GM21447 (cell line): Measurements from ENCODE around the gene LTO1.
A peak's percentile ranks its signal among the peaks of the same experiment; 100 is the strongest.

Experiments used
- ATAC-seq: cut with Tn5 transposase; IDR thresholded peaks from one replicate; pipeline ENCODE4 v1.9.1; 2021; ENCODE audit not compliant: unreplicated experiment

Gene LTO1, protein sequence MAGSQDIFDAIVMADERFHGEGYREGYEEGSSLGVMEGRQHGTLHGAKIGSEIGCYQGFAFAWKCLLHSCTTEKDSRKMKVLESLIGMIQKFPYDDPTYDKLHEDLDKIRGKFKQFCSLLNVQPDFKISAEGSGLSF

GRCh38 chr11:69674886-69675714 lies at the start of gene LTO1:
LTO1 (minus strand) TSS chr11:69675353; CDS start chr11:69675239, 114 bp downstream.
- peak; percentile 76 for ATAC-seq

DNA sequence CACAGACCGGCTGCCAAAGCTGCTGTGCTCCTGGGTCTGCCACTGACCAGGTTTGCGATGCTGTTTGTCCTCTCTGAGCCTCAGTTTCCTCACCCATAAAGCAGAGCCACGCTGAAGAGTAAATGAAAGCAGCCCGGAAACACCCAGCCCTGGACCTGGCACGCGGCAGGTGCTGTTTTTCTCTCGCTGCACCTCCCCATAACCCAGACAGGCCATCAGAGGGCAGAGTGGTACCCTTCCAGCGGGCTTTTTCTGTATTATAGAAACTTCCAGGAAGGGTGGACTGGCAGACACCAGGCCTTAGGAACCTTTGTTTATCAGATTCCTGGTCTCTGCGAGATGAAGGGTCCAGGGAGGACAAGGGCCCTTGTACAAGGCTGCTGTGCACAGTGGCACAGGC lies 46.6 kb upstream of the LTO1 start:
- no peak for ATAC-seq

- no peak for ATAC-seq
Measured at GRCh38 chr11:69721106-69721505, 46.0 kb upstream of the LTO1 start.

GRCh38 chr11:69718912-69719311 lies 43.8 kb upstream of the LTO1 start:
- no peak for ATAC-seq

- ATAC-seq: no peak
Measured at GRCh38 chr11:69718147-69718546, 43.0 kb upstream of the LTO1 start.

DNA sequence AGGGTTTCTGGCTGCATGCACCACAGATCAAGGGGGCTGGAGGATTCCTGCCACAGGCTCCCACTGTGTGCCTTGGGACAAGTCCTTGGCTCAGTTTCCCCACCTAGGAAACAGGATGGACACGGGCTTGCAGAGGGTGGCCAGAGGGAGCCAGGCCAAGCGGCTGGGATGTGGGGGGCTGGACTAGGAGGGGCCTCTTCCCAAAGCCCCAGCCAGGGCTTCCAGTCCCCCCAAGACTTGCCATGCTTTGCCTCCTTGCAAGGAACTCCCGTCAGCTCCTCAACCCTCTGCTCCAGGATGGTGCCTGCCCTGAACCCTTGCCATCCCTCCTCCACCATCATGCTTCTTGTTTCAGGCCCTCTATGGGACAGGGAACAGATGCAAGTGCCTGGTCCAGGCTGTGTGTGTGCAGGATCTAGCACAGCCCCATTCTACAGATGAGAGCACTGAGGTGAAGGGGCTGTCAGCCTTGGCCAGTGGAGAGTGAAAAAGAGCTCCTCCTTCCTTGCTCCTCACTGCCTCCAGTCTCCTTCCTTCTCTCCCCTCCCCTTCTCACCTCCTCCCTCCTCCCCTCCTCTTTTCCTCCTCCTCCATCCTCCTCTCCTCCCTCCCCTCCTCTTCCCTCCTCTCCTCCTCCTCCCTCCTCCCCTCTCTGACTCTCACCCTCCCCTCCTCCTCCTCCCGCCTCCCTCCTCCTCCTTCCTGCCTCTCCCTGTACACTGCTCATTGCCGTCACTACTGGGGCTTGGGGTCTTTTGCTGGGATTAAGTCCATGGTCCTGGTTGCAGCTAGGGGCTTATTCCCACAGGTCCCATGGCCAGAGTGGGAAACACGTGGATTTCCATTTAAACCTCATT lies 42.0 kb upstream of the LTO1 start:
- no peak for ATAC-seq

DNA sequence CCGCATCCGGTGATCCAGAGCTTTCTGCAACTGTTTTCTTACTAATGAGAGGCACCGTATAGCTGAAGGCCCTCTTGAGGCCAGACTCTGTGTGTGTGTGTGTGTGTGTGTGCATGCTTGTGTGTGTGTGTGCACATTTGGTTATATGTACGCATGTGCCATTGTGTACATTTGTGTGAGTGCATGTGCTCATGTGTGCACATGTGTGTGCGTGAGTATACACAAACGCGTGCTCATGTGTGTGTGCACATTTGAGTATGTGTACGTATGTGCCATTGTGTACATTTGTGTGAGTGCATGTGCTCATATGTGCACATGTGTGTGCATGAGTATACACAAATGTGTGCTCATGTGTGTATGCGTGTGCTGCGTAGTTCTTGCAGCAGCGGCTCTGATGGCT lies 40.9 kb upstream of the LTO1 start:
- no peak for ATAC-seq

DNA sequence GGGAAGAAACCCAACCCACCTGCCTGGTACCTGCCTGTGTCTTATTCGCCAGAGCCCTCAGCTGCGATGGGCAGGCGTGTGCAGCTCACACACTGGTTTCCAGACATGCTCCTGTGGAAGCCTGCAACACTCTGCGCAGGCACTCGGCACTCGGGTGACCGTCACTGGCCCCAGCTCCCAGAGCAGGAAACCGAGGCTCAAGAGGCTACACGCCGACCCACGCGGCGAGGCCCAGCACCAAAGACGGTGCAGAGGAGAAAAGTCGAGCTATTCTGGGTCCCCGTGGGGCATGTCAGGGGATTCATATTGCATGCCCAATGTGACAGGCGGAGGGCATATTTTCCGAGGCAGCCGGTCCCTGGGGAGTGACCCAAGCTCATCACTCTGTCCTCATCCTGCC lies 40.3 kb upstream of the LTO1 start:
- no peak for ATAC-seq

GRCh38 chr11:69711822-69712801 lies 37.0 kb upstream of the LTO1 start:
- ATAC-seq: no peak

DNA sequence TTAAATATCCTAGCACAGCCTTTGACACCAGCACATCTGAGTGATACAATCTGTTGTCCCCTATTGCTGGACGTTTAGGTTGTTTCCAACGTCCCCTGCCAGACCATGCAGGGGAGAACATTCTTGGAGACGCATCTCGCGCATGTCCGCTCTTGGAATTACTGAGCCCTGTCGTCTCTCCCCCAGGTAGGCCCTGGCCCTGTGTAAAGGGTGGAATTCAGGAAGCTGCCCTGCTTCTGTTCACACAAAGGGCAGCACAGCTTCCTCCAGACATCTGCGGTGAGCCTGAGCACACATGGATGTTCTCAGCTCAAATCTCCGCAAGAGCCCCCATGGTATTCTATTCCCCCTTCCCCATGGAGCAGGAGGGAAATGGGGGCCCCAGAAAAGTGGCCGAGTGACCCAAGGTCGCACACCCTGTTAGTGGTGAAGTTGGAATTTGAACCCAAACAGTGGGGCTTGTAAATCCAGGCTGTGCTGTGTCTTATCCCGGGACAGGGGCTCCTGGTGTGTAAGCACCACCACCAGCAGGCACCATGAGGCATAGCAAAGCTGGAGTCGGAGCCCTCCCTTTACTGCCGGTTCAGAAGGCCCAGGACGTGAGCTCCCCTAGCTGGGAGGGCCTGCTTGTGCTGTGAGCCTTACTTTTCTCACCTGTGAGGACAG lies 33.7 kb upstream of the LTO1 start:
- ATAC-seq: no peak

GRCh38 chr11:69707176-69707575 lies 32.0 kb upstream of the LTO1 start:
- ATAC-seq: no peak

- ATAC-seq: no peak
Measured at GRCh38 chr11:69705901-69706787, 31.0 kb upstream of the LTO1 start.

DNA sequence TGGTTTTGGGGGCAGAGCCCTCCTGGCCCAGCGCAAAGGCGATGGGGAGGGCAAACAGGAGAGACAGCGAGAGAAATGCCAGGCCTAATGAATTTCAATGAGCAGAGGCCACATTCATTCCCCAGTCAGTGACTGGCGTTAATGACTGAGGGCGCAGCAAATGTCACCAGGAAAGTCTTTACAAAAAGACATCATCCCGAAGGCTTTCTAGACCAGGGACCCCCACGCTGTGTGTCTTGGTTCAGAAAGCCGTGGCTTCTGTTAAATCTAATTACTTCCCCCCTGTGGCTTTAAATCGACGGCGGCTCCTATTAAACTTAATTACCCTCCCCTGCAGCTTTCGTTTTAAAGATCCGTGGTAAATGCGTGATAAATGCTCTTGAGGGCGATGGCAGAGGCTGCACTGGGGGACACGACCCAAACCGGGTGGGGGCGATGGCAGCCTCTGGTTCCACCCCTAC lies 30.2 kb upstream of the LTO1 start:
- ATAC-seq: no peak

- ATAC-seq: no peak
Measured at GRCh38 chr11:69704508-69705253, 29.5 kb upstream of the LTO1 start.

DNA sequence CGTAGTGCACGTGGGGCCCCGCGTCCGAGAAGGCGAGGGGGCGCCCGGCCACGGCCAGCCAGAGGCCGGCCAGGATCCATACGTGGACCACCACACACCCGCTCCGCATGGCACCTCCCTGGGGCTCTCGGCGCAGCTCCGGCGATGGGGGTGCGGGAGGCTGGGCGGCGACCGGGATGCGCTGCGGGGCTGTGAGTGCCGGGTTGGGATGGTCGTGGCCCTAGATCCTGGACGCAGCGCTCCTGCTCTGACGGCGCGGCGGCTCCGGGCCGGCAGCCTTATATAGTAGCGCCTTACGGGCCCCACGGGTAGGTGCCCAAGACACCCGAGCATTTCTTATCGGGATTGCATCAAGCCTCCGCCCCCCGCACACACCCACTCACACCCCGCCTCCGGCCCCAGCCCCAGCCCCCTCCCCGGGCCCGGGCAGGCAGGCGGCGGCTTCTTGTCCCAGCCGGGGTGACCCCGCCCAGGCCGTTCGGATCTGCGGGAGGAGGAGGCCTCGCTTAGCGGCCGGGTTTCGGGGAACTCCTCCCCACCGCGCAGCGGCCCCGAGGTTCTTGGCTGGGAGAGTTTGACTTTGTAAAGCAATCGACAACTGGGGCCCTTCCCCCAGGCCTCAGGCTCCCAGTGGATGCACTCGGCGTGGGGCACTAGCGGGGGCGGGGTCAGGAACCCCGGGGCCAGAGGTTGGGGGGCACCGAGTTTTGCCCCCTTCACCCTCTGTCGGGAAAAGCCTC lies 28.8 kb upstream of the LTO1 start, which contains the start of gene FGF19:
TSS of gene FGF19 (minus strand) at position 255 of the 740 bp plus-strand sequence. CDS start at position 109, 146 bp downstream.
- ATAC-seq: no peak

GRCh38 chr11:69703453-69703767 lies 28.3 kb upstream of the LTO1 start:
- ATAC-seq: no peak

GRCh38 chr11:69702769-69703452 lies 27.8 kb upstream of the LTO1 start:
- no peak for ATAC-seq
